Natural killer cell (primary cell): ENCODE data around the gene MRPL34. TPM values are rescaled to one million over a fixed set of nuclear protein-coding genes. Genes with fewer than 3 reads are reported as not detected.

Experiments
- ATAC-seq, 3 donors: fragments of 150-1000 bp in 2 of 3; fragments of 200-7000 bp in 1 of 3; cut with Tn5 transposase; 1 replicate in 1 of 3; 2 replicates in 2 of 3; pipeline ENCODE4 v1.10.0; 2021; ENCODE audit warnings: mild to moderate bottlenecking in 2 of 3, moderate library complexity in 2 of 3
- DNase-seq, 2 donors: peaks; one replicate each; pipeline versions ENCODE4 v3.0.0 to v3.0.0-alpha.2; 2013 to 2021; ENCODE audit warnings: mixed read lengths in 1 of 2
- H3K27ac ChIP-seq: one replicate; pipeline ENCODE4 v1.5.1; 2013; ENCODE audit warnings: mild to moderate bottlenecking, low read length
- H3K27me3 ChIP-seq: one replicate; pipeline ENCODE4 v1.6.1; 2013; ENCODE audit warnings: low read length; ENCODE audit not compliant: control insufficient read depth, insufficient read depth
- H3K36me3 ChIP-seq: one replicate; pipeline ENCODE4 v1.6.1; 2013; ENCODE audit warnings: low read length; ENCODE audit not compliant: control insufficient read depth, insufficient read depth
- H3K4me1 ChIP-seq: one replicate; pipeline ENCODE4 v1.6.1; 2013; ENCODE audit warnings: low read length; ENCODE audit not compliant: control insufficient read depth, insufficient read depth
- H3K4me3 ChIP-seq: one replicate; pipeline ENCODE4 v1.5.1; 2013; ENCODE audit warnings: low read length
- H3K9me3 ChIP-seq: one replicate; pipeline ENCODE4 v1.6.1; 2013; ENCODE audit warnings: low read length; ENCODE audit not compliant: control insufficient read depth, insufficient read depth
- H3K27ac Mint-ChIP-seq, 2 donors: one replicate each; pipeline ENCODE4 v1.8.0; 2022; ENCODE audit warnings: mild to moderate bottlenecking in 2 of 2, mixed read lengths in 2 of 2, moderate library complexity in 1 of 2
- H3K27me3 Mint-ChIP-seq, 2 donors: one replicate each; pipeline ENCODE4 v1.8.0; 2022; ENCODE audit warnings: low read depth in 2 of 2, mixed read lengths in 2 of 2
- H3K36me3 Mint-ChIP-seq: one replicate; pipeline ENCODE4 v1.8.0; 2022; ENCODE audit warnings: mixed read lengths
- H3K4me1 Mint-ChIP-seq, 2 donors: one replicate each; pipeline ENCODE4 v1.8.0; 2022; ENCODE audit warnings: mixed read lengths in 2 of 2
- H3K4me3 Mint-ChIP-seq: one replicate; pipeline ENCODE4 v1.8.0; 2022; ENCODE audit warnings: mild to moderate bottlenecking, moderate library complexity, mixed read lengths
- H3K9me3 Mint-ChIP-seq, 2 donors: one replicate each; pipeline ENCODE4 v1.8.0; 2022; ENCODE audit warnings: mixed read lengths in 2 of 2
- WGBS: methylation state at CpG from one replicate; pipeline ENCODE4 v1.1.7; 2013; ENCODE audit warnings: missing lambda C conversion rate; ENCODE audit not compliant: insufficient coverage; 5-methylcytosine and 5-hydroxymethylcytosine counted together
- intact Hi-C: fragments of 100-400 bp; cut with micrococcal nuclease; formaldehyde crosslinking; loops from one replicate; pipeline ENCODE4 v1.14.2; 2022
- total RNA-seq, 4 donors: library from RNA; stranded (reverse); fragments of 120-200 nt in 1 of 4; gene quantifications; one replicate each; pipeline versions ENCODE4 v1.2.3 to v1.2.4, GENCODE V29; 2013 to 2022
- TF ChIP-seq, protein P1 (sequence below): fragments of 200-600 bp; IDR thresholded peaks from one replicate; pipeline ENCODE4 v1.8.0; 2022; ENCODE audit warnings: antibody characterized with exemption

The MRPL34 gene
- total RNA-seq, 3 donors from 2014 or later (not counting 1 experiment from before 2014, with no cell fraction given): 26.9 to 40.8 (median 39.4) TPM

DNA sequence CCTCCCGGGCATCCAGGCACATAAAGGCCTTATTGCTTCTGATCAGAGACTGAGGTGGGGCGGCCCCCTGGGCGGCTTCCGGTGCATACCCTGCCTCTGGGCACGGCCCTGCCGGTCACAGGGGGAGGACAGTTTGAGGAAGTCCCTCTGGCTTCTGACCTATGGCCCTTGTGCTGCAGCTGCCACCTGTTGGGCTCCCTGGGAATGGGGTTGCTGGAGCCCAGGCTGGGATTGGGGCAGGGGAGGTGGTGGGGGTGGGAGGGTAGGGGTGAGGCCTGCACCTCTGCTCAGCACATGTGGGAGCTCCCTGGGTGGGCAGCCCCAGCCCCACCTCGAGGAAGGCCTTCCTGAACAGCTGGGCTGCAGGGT, 18.3 kb downstream of the MRPL34 start:
- ATAC-seq: no peak
- H3K36me3 Mint-ChIP-seq: no peaks in the 10 kb centered on the region
- H3K4me3 ChIP-seq: no peak overlapping the region
- H3K27me3 ChIP-seq: no peaks in the 10 kb centered on the region
- H3K36me3 ChIP-seq: peaks cover 22% of the 10 kb centered on the region
- H3K27ac Mint-ChIP-seq: no peak overlapping the region
- no peaks in the 10 kb centered on the region for H3K9me3 ChIP-seq
- H3K4me1 ChIP-seq: peaks cover 10% of the 10 kb centered on the region
- peak in 1 of 2 donors; percentile 43 for DNase-seq
- no peaks in the 10 kb centered on the region for H3K9me3 Mint-ChIP-seq
- no peak overlapping the region for H3K27ac ChIP-seq
- intact Hi-C loops: no loop called here
- WGBS: 31% methylated on average over 7 of the region's 7 CpGs
- no peak overlapping the region for H3K4me3 Mint-ChIP-seq
- TF ChIP-seq, protein P1, sequence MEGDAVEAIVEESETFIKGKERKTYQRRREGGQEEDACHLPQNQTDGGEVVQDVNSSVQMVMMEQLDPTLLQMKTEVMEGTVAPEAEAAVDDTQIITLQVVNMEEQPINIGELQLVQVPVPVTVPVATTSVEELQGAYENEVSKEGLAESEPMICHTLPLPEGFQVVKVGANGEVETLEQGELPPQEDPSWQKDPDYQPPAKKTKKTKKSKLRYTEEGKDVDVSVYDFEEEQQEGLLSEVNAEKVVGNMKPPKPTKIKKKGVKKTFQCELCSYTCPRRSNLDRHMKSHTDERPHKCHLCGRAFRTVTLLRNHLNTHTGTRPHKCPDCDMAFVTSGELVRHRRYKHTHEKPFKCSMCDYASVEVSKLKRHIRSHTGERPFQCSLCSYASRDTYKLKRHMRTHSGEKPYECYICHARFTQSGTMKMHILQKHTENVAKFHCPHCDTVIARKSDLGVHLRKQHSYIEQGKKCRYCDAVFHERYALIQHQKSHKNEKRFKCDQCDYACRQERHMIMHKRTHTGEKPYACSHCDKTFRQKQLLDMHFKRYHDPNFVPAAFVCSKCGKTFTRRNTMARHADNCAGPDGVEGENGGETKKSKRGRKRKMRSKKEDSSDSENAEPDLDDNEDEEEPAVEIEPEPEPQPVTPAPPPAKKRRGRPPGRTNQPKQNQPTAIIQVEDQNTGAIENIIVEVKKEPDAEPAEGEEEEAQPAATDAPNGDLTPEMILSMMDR: no peak
- H3K27me3 Mint-ChIP-seq: no peaks in the 10 kb centered on the region
- peaks cover 0 to 2% of the 10 kb centered on the region in 2 donors for H3K4me1 Mint-ChIP-seq

DNA sequence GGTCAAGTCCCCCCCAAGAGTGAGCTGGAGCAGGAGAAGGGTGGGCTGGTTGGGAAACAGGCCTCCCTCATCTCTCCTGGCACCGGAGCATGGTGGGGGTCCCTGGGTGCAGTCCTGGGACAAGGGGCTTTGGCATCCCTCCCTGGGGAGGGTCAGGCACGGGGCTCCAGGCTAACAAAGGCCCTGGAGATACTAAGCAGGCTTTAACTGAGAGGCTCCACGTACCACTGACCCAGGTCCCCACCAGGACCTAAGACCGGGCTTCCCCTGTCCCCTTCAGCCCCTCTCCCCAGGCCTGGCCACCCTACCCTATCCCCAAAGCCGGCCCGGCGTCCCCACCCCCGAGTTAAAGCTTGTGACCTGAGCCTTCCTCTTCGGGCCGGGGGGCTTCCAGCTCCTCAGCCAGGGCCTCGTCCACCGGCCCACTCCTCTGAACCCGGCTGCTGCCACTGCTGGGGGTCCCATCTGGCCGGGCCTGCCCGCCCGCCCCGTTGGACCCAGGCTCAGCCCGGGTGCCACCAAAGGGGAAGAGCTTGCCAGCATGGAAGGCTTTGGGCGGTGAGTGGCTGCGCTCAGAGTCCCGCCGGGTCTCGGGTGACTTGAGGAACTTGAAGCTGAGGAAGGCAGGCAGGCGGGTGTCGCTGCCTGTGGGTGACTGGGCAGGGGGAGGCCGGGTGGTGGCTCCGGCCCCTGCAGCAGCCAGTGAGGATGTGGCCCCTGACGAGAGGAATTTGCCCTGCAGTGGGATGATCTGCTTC, 18.9 kb downstream of the MRPL34 start:
- no peaks in the 10 kb centered on the region for H3K9me3 ChIP-seq
- Mint-ChIP-seq H3K36me3 (no peaks in the 10 kb centered on the region), H3K4me3 (no peak overlapping the region), H3K4me1 (peaks cover 0 to 8% of the 10 kb centered on the region in 2 donors), H3K27me3 (no peaks in the 10 kb centered on the region), H3K9me3 (no peaks in the 10 kb centered on the region), H3K27ac (no peak overlapping the region)
- intact Hi-C loops: no loop called here
- H3K4me1 ChIP-seq: peaks cover 15% of the 10 kb centered on the region
- H3K27ac ChIP-seq: no peak overlapping the region
- 91% methylated on average over 28 of the region's 28 CpGs for WGBS
- ATAC-seq (no peak), DNase-seq (no peak)
- H3K4me3 ChIP-seq: no peak overlapping the region
- TF ChIP-seq, protein P1: no peak
- peaks cover 16% of the 10 kb centered on the region for H3K36me3 ChIP-seq
- no peaks in the 10 kb centered on the region for H3K27me3 ChIP-seq

DNA sequence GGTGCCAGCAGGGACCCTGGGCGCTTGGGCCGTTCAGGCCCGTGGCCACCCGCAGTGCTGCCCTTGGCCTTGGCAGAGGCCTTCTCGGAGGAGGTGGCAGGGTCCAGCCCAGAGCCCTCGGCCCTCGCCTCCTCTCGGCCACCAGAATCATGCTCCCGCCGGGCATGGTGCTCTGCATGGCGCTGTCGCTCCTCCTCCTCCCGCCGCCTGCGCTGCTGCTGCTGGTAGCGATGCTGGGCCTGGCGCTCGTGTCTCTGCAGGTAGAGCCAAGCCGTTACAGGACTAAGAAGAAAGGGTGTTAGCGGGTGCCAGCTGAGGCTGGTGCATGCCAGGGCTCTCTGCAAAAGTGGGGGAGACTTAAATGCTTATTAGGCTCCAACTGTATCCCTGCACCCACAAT, 19.5 kb downstream of the MRPL34 start:
- Histone ChIP-seq H3K4me3 (no peak overlapping the region), H3K27me3 (no peaks in the 10 kb centered on the region), H3K36me3 (peaks cover 12% of the 10 kb centered on the region), H3K4me1 (peaks cover 21% of the 10 kb centered on the region), H3K9me3 (no peaks in the 10 kb centered on the region), H3K27ac (no peak overlapping the region)
- ATAC-seq: no peak
- WGBS: 97% methylated on average over 20 of the region's 20 CpGs
- intact Hi-C loops: no loop called here
- Mint-ChIP-seq H3K9me3 (no peaks in the 10 kb centered on the region), H3K4me3 (no peak overlapping the region), H3K27ac (no peak overlapping the region), H3K36me3 (no peaks in the 10 kb centered on the region), H3K27me3 (no peaks in the 10 kb centered on the region), H3K4me1 (peaks cover 0 to 13% of the 10 kb centered on the region in 2 donors)
- no peak for DNase-seq
- TF ChIP-seq, protein P1: no peak
